Pancreas (tissue), 10 donors: ENCODE measurements around the gene NHP2. TPM values are rescaled to one million over a fixed set of nuclear protein-coding genes. Genes with fewer than 3 reads are reported as not detected.
"Not testable (repeated sequence)": the region's sequence is repeated elsewhere in the genome, so short reads cannot be mapped to it uniquely, and the experiment has no call there.

ENCODE experiments used
- ATAC-seq, 4 donors: fragments of 200-7000 bp; cut with Tn5 transposase; one replicate each; pipeline versions ENCODE4 v1.8.0 to v1.9.1; 2020; ENCODE audit warnings: mild to moderate bottlenecking in 4 of 4, moderate library complexity in 4 of 4
- DNase-seq, 6 donors: peaks; one replicate each; pipeline ENCODE4 v3.0.0-alpha.2; 2020
- FAIRE-seq: peaks from 2 replicates; lab custom pipeline; 2012; peaks lifted over from hg19 to GRCh38; lab: Jason Lieb, UNC
- H3K27ac ChIP-seq, 4 donors: fragments of 200-600 bp; sonication (generic); 1 replicate in 3 of 4; 2 replicates in 1 of 4; pipeline versions ENCODE4 v1.5.0 to v1.8.0; 2020
- H3K27me3 ChIP-seq, 4 donors: fragments of 200-600 bp; one replicate each; pipeline ENCODE4 v1.8.0; 2021
- H3K36me3 ChIP-seq, 3 donors: fragments of 200-600 bp; sonication (generic) in 1 of 3; one replicate each; pipeline versions ENCODE4 v1.5.0 to v1.8.0; 2020 to 2021
- H3K4me1 ChIP-seq, 3 donors: fragments of 200-600 bp; one replicate each; pipeline ENCODE4 v1.8.0; 2021
- H3K4me3 ChIP-seq, 4 donors: fragments of 200-600 bp; sonication (generic) in 2 of 4; one replicate each; pipeline versions ENCODE4 v1.5.0 to v1.8.0; 2020 to 2021
- H3K9me3 ChIP-seq, 4 donors: fragments of 200-600 bp; one replicate each; pipeline ENCODE4 v1.8.0; 2021
- WGBS, 2 donors: extraction: QIAGEN DNeasy Blood & Tissue Kit; methylation state at CpG; one replicate each; pipeline ENCODE4 v1.1.7; 2013; 5-methylcytosine and 5-hydroxymethylcytosine counted together
- intact Hi-C, 3 donors: fragments of 100-400 bp; cut with DNase I; formaldehyde crosslinking; loops; one replicate each; pipeline versions ENCODE4 v1.11.1 to v1.14.2; 2022
- polyA plus RNA-seq, 2 donors: library from polyadenylated mRNA; stranded (reverse); fragments of 200-250 nt; gene quantifications; one replicate each; pipeline ENCODE4 v1.2.3, GENCODE V29; 2013
- total RNA-seq, 6 donors: library from RNA; stranded (reverse); fragmentation: NEBNext Ultra II Directional in 4 of 6; extraction: Animal tissue kit (Norgen Biotek cat#: 25700) in 4 of 6; gene quantifications; one replicate each; pipeline versions ENCODE4 v1.2.1 to v1.2.4, GENCODE V29; 2021 to 2023
- TF ChIP-seq, protein P1 (sequence below), 4 donors: fragments of 200-600 bp; sonication (generic) in 3 of 4; IDR thresholded peaks; one replicate each; pipeline versions ENCODE4 v1.5.0 to v1.8.0; 2021; ENCODE audit warnings: antibody characterized with exemption in 4 of 4
- donor health status: healthy with polysubstance abuse.
- donor health status: DM: no; HTN: no; CAD: no; lungs with moderate emphysema.
- donor health status: DM: no; HTN: no; CAD: no.
- donor health status: control.
- donor health status: control.
- donor health status: Bipolar disorder and iron deficiency.
- donor health status: DM: yes; HTN: yes; CAD: no.
- donor health status: DM: no; HTN: no; CAD: no.
- donor health status: DM: no; HTN: no; CAD: no.
- donor health status: DM: yes; HTN: yes; CAD: no.

Gene NHP2
- total and polyA plus RNA-seq, 8 donors, result 34.6 to 84.7 (median 54.1) TPM

DNA sequence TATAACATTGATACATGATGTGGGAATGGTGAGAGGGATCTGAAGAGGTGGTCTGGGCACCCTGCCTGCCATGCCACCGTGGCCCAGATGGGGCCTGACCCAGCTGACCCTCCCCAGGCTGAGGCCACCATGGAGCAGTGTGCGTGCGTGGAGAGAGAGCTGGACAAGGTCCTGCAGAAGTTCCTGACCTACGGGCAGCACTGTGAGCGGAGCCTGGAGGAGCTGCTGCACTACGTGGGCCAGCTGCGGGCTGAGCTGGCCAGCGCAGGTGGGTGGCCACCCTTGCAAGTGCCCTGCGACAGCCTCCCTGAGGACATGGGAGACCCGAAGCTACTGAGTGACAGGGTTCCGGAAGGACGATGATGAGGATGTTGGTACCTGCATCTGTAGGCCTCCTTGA lies 15.7 kb downstream of the NHP2 start:
- TF ChIP-seq, protein P1, sequence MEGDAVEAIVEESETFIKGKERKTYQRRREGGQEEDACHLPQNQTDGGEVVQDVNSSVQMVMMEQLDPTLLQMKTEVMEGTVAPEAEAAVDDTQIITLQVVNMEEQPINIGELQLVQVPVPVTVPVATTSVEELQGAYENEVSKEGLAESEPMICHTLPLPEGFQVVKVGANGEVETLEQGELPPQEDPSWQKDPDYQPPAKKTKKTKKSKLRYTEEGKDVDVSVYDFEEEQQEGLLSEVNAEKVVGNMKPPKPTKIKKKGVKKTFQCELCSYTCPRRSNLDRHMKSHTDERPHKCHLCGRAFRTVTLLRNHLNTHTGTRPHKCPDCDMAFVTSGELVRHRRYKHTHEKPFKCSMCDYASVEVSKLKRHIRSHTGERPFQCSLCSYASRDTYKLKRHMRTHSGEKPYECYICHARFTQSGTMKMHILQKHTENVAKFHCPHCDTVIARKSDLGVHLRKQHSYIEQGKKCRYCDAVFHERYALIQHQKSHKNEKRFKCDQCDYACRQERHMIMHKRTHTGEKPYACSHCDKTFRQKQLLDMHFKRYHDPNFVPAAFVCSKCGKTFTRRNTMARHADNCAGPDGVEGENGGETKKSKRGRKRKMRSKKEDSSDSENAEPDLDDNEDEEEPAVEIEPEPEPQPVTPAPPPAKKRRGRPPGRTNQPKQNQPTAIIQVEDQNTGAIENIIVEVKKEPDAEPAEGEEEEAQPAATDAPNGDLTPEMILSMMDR (IDR thresholded peaks at IDR 0.05), result no peak
- Histone ChIP-seq H3K27ac (no peak overlapping the region), H3K9me3 (no peaks in the 10 kb centered on the region), H3K4me1 (peaks cover 0 to 3% (median 0%) of the 10 kb centered on the region in 3 donors), H3K4me3 (no peak overlapping the region), H3K27me3 (no peaks in the 10 kb centered on the region), H3K36me3 (peaks cover 0 to 12% (median 0%) of the 10 kb centered on the region in 3 donors)
- no peak for ATAC-seq
- FAIRE-seq, result no peak
- intact Hi-C loops, result no loop called here
- peak in 1 of 6 donors; percentile 37 for DNase-seq
- 90 to 93% methylated on average over 12 of the region's 12 CpGs for WGBS, 2 donors

DNA sequence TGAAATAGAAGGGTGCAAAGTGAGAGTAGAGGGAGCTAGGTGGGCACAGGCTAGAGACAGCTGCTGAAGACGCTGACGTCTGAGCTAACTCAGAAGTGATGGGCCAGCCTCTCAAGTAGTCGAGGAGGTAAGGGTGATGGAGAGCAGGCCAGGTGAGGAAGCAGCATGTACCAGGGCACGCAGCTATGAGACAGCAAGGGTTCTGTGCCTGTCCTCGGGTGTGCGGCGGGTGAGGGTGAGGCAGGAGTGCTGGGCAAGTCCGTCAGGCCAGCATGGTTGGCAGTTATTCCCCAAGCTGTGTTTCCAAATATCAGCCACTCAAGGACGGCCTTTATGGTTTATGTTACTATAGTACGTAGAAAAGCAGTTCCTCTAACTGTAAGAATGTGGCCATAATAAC lies 16.7 kb downstream of the NHP2 start:
- H3K36me3 ChIP-seq, result peaks cover 0 to 7% (median 0%) of the 10 kb centered on the region in 3 donors
- TF ChIP-seq, protein P1 (IDR thresholded peaks at IDR 0.05), result no peak
- ATAC-seq (no peak), DNase-seq (no peak), FAIRE-seq (no peak)
- 81 to 86% methylated on average over 10 of the region's 10 CpGs for WGBS, 2 donors
- H3K27me3 ChIP-seq, result no peaks in the 10 kb centered on the region
- intact Hi-C loops, result no loop called here
- H3K27ac ChIP-seq, result no peak overlapping the region
- H3K9me3 ChIP-seq, result no peaks in the 10 kb centered on the region
- peaks cover 3% of the 10 kb centered on the region in 3 donors for H3K4me1 ChIP-seq
- no peak overlapping the region for H3K4me3 ChIP-seq

DNA sequence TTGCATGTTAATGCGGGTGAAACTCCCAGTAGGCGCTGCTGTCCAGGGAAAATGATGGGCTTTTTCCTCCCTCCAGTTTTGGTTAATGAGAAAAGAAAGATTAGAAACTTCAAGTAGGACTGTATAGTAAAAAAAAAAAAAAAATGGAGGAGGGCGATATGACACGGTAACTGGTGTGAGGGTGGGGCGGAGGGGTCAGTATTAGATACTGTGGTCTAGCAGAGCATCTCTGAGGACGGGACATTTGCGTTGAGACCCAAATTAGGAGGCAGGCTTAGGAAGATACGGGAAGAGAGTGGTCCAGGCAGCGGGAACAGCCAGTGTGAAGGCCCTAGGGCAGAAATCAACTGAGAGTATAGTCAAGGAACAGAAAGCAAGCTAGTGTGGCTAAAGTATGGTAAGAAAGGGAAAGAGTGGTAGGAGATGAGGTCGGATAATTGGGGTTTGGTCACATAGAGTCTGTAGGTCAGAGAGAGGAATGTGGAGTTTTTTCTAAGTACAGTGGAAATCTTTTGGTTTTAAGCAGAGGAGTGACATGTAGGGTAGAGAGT lies 22.2 kb downstream of the NHP2 start:
- Histone ChIP-seq H3K4me3 (peak overlapping the region; percentile 84 to 98 (median 90)), H3K9me3 (no peaks in the 10 kb centered on the region), H3K4me1 (peaks cover 3 to 8% (median 6%) of the 10 kb centered on the region in 3 donors), H3K36me3 (no peaks in the 10 kb centered on the region), H3K27ac (peak overlapping the region in 3 of 4 donors; percentile 85 to 88 (median 85)), H3K27me3 (no peaks in the 10 kb centered on the region)
- WGBS, 2 donors, result 9 to 13% methylated on average over 10 of the region's 10 CpGs
- DNase-seq (no peak), FAIRE-seq (no peak), ATAC-seq (no peak)
- intact Hi-C loops, result no loop called here
- TF ChIP-seq, protein P1 (IDR thresholded peaks at IDR 0.05), result no peak

DNA sequence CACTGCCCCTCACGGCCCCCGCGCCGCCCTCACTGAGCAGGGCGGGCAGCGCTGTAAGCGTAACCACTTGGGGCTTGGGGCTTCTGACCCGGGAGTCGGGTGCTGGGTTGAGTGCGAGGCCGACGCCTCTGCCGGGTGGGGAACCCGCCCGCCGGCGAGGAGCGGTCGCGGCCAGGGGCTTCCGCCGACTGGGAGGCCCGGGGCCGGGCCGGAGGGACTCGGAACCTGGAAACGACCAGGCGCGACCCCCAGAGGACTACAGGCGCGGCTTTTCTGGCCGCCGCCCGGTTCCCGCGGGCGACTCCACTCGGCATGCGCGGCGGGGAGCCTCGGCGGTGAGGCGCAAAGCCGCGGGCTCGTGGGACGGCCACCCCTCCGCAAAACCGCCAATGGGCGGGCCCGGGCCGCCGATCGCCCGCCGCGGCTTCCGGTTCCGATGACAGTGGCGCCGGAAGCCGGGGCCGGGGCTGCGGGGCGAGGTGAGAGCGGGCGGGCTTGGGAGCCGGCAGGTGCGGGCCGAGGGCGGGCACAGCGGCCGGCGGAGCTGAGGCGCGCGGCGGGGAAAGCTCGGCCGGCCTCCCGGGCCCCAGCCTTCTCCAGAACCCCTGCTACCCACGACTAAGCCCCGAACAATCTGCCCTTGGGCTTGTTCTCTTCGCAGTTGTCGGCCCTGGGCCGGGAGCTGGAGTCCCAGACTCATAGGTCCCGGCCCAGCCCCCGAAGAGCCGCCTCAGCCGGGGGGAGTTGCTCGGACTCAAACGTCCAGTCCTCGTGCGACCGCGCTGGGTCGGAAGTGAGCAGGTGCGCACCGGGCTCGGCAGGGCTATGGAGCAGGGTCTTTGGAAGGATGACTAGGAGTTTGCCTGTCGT lies 22.9 kb downstream of the NHP2 start, which contains the start of gene RMND5B:
Gene RMND5B (plus strand): TSS at position 439 of the 870 bp plus-strand sequence. CDS start 7,106 bp downstream, outside the sequence.
- FAIRE-seq (no peak), DNase-seq (peak; percentile 80 to 96 (median 88)), ATAC-seq (peak; percentile 96 to 98 (median 98))
- TF ChIP-seq, protein P1 (IDR thresholded peaks at IDR 0.05), result no peak
- intact Hi-C loops, result no loop called here
- Histone ChIP-seq H3K4me1 (peaks cover 3 to 8% (median 6%) of the 10 kb centered on the region in 3 donors), H3K4me3 (peak within 1 kb of the TSS; percentile 84 to 98 (median 90)), H3K27ac (peak within 1 kb of the TSS; percentile 85 to 88 (median 85)), H3K36me3 (no peaks in the 10 kb centered on the region), H3K27me3 (no peaks in the 10 kb centered on the region), H3K9me3 (no peaks in the 10 kb centered on the region)
- 0% methylated on average over 67 to 102 of the region's 102 CpGs for WGBS, 2 donors

DNA sequence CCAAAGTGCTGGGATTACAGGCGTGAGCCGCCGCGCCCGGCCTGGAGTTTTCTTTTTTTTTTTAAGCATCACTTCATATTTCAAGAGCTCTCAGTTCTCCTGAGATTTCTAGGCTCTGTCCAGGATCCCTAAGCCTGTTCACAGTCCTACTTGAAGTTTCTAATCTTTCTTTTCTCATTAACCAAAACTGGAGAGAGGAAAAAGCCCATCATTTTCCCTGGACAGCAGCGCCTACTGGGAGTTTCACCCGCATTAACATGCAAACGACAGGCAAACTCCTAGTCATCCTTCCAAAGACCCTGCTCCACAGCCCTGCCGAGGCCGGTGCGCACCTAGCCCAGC lies 23.5 kb downstream of the NHP2 start:
- not testable (repeated sequence) for FAIRE-seq
- peak overlapping the region; percentile 85 to 88 (median 85) for H3K27ac ChIP-seq
- WGBS, 2 donors, result 2 to 6% methylated on average over 11 of the region's 11 CpGs

More for the DNA sequence above, 23.5 kb downstream of the NHP2 start:
- H3K9me3 ChIP-seq, ATAC-seq, intact Hi-C loops, DNase-seq, H3K27me3 ChIP-seq, H3K36me3 ChIP-seq, H3K4me1 ChIP-seq: not testable (repeated sequence)
- peak overlapping the region; percentile 84 to 98 (median 90) for H3K4me3 ChIP-seq
